Naive thymus-derived CD4-positive, alpha-beta T cell (primary cell): Measurements from ENCODE around the gene SMCO3. TPM values are rescaled to one million over a fixed set of nuclear protein-coding genes. Genes with fewer than 3 reads are reported as not detected.

Experiments used
- ATAC-seq: fragments of 150-1000 bp; cut with Tn5 transposase; 2 replicates; pipeline ENCODE4 v1.10.0; 2021; ENCODE audit warnings: mild to moderate bottlenecking, moderate library complexity
- CTCF ChIA-PET: fragments of 350-600 bp; sonication (Branson Sonifier 250); formaldehyde crosslinking; loops from one replicate; lab custom pipeline; 2021; ENCODE audit warnings: antibody characterized with exemption; lab: Charles Lee
- POLR2A ChIA-PET: fragments of 350-600 bp; sonication (Branson Sonifier 250); formaldehyde crosslinking; loops from one replicate; lab custom pipeline; 2021; ENCODE audit warnings: antibody characterized with exemption, inconsistent platforms; lab: Charles Lee
- DNase-seq, 9 donors: peaks; one replicate each; pipeline versions ENCODE4 v3.0.0 to v3.0.0-alpha.2; 2020 to 2022; ENCODE audit warnings: mixed read lengths in 1 of 9
- H3K27ac ChIP-seq: one replicate; pipeline ENCODE4 v1.7.0; 2013; ENCODE audit warnings: mild to moderate bottlenecking, low read depth, low read length, moderate library complexity
- H3K27me3 ChIP-seq, 2 donors: one replicate each; pipeline ENCODE4 v1.7.0; 2013; ENCODE audit warnings: low read length in 2 of 2, mild to moderate bottlenecking in 2 of 2, moderate library complexity in 2 of 2; ENCODE audit not compliant: control insufficient read depth in 2 of 2, insufficient read depth in 2 of 2
- H3K36me3 ChIP-seq, 3 experiments: 1 replicate in 2 of 3; 2 replicates in 1 of 3; pipeline ENCODE4 v1.7.0; 2013; ENCODE audit warnings: low read length in 3 of 3, mild to moderate bottlenecking in 3 of 3, moderate library complexity in 1 of 3; ENCODE audit not compliant: insufficient read depth in 3 of 3, control insufficient read depth in 2 of 3
- H3K4me1 ChIP-seq, 2 donors: one replicate each; pipeline ENCODE4 v1.7.0; 2013; ENCODE audit warnings: low read length in 2 of 2, mild to moderate bottlenecking in 2 of 2, moderate library complexity in 1 of 2; ENCODE audit not compliant: control insufficient read depth in 2 of 2, insufficient read depth in 2 of 2
- H3K4me3 ChIP-seq: 2 replicates; pipeline ENCODE4 v1.7.0; 2013; ENCODE audit warnings: mild to moderate bottlenecking, low read length
- H3K9me3 ChIP-seq, 3 experiments: 1 replicate in 2 of 3; 2 replicates in 1 of 3; pipeline ENCODE4 v1.7.0; 2013; ENCODE audit warnings: low read length in 3 of 3; ENCODE audit not compliant: control insufficient read depth in 2 of 3
- H3K27ac Mint-ChIP-seq, 9 donors: one replicate each; pipeline ENCODE4 v1.8.0; 2020 to 2022; ENCODE audit warnings: mixed read lengths in 9 of 9, mild to moderate bottlenecking in 8 of 9, moderate library complexity in 5 of 9, inconsistent platforms in 2 of 9
- H3K27me3 Mint-ChIP-seq, 5 donors: one replicate each; pipeline ENCODE4 v1.8.0; 2021 to 2022; ENCODE audit warnings: mixed read lengths in 5 of 5, mild to moderate bottlenecking in 1 of 5
- H3K36me3 Mint-ChIP-seq, 5 donors: one replicate each; pipeline ENCODE4 v1.8.0; 2020 to 2022; ENCODE audit warnings: mixed read lengths in 5 of 5, mild to moderate bottlenecking in 3 of 5, inconsistent platforms in 1 of 5
- H3K4me1 Mint-ChIP-seq, 7 donors: one replicate each; pipeline ENCODE4 v1.8.0; 2020 to 2022; ENCODE audit warnings: mixed read lengths in 7 of 7, mild to moderate bottlenecking in 3 of 7, inconsistent platforms in 1 of 7
- H3K4me3 Mint-ChIP-seq, 10 donors: one replicate each; pipeline ENCODE4 v1.8.0; 2020 to 2022; ENCODE audit warnings: mild to moderate bottlenecking in 10 of 10, mixed read lengths in 10 of 10, moderate library complexity in 6 of 10, inconsistent platforms in 2 of 10
- H3K9me3 Mint-ChIP-seq, 11 donors: one replicate each; pipeline ENCODE4 v1.8.0; 2020 to 2022; ENCODE audit warnings: mixed read lengths in 11 of 11, mild to moderate bottlenecking in 4 of 11, inconsistent platforms in 1 of 11, moderate library complexity in 1 of 11
- intact Hi-C, 2 donors: fragments of 100-400 bp; cut with micrococcal nuclease; formaldehyde crosslinking; loops; one replicate each; pipeline ENCODE4 v1.15.1; 2023
- polyA plus RNA-seq, 2 donors: library from polyadenylated mRNA; unstranded; fragments of 300-500 nt; fragmentation: Illumina TruSeq; gene quantifications; one replicate each; pipeline ENCODE4 v1.2.3, GENCODE V29; 2021
- total RNA-seq, 6 experiments: library from RNA in 5 of 6; stranded (reverse) in 5 of 6; gene quantifications; 1 replicate in 5 of 6; 2 replicates in 1 of 6; pipeline ENCODE4 v1.2.3 and lab custom pipeline; 2021 to 2026

The SMCO3 gene
- total and polyA plus RNA-seq, 7 experiments from 2014 or later, result not detected

DNA sequence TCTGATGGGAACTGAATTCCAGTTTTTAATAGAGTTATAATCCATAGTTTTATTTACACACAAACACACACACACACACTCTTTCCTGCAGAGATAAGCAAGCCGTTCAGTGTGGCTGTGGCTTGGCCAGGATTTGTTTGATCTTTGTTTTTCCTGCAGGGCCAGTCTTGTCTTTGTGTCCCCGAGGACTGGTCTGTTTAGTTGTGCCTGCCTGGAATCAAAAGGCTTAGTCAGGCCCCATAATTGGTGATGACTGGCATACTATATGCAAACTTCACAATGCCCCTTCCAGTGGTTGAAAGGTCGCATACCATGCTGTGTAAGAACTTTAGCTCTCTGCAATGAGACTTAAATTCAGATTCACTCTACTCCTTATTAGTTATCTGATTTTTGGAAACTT is 36.7 kb downstream of the SMCO3 start:
- Histone ChIP-seq H3K27me3 (no peaks in the 10 kb centered on the region), H3K4me1 (peaks cover 7 to 12% of the 10 kb centered on the region in 2 donors), H3K36me3 (peaks cover 0 to 6% (median 0%) of the 10 kb centered on the region in 3 experiments), H3K4me3 (no peak overlapping the region), H3K9me3 (no peaks in the 10 kb centered on the region), H3K27ac (no peak overlapping the region)
- H3K4me3 Mint-ChIP-seq, result no peak overlapping the region
- H3K27ac Mint-ChIP-seq, result no peak overlapping the region
- POLR2A ChIA-PET, result interaction anchor here (0.6 to 10.2 kb wide), 3 partner anchors 8 to 154 kb away, joined by 3 to 316 read pairs (median 39); partner anchors contain the start of genes C12orf60 and WBP11
- peaks cover 0 to 6% (median 0%) of the 10 kb centered on the region in 5 donors for H3K36me3 Mint-ChIP-seq
- peaks cover 0 to 5% (median 0%) of the 10 kb centered on the region in 11 donors for H3K9me3 Mint-ChIP-seq
- CTCF ChIA-PET, result interaction anchor here (1.2 kb wide), 1 partner anchor 25 kb away, joined by 4 read pairs; no protein-coding TSS in a partner anchor
- intact Hi-C loops, result loop anchor here (2.0 to 10.0 kb wide), 4 partner anchors 16 to 1962 kb away; partner anchors contain the start of genes DDX47 (in 2 of the 2) and EPS8 (in 1 of the 2)
- ATAC-seq (no peak), DNase-seq (no peak)
- peaks cover 18 to 51% (median 43%) of the 10 kb centered on the region in 7 donors for H3K4me1 Mint-ChIP-seq
- H3K27me3 Mint-ChIP-seq, result peaks cover 0 to 6% (median 0%) of the 10 kb centered on the region in 5 donors

DNA sequence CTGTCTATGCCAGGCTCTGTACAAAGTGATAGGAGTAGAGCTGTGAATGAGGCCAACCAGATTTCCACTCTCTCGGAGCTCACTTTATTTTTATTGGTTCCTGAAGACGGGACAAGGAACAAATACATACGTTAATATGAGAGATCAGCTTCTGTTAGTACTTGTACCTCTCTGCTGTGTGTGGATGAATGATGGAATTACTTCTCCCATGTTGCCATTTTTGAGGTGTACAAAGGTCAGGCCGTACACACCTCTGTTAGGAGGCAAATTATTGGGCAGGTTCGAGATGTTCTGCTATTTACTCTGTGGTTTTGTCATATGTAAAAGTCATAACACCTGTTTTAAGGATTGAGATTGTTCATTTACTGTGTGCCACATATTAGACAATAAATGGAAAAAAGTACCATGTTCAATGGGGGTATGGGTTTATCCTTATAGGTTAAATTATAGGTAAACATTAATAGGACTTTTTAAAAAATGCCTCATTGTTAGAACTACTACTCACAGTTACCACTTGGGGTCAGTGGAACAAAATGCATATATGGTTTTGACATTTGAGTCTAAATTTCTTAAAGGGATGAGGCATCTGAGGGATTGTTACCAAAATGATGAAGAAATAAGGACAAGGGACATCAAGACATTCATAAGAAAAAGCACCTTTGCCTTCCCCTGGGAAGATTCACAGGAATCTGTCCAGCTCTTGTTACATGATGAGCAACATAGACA is 37.6 kb downstream of the SMCO3 start:
- H3K27me3 ChIP-seq, result no peaks in the 10 kb centered on the region
- H3K9me3 ChIP-seq, result no peaks in the 10 kb centered on the region
- H3K27ac ChIP-seq, result no peak overlapping the region
- H3K4me3 ChIP-seq, result no peak overlapping the region
- CTCF ChIA-PET, result interaction anchor here (0.9 to 1.2 kb wide), 2 partner anchors 26 to 445 kb away, joined by 3 to 4 read pairs; no protein-coding TSS in a partner anchor
- POLR2A ChIA-PET, result interaction anchor here (1.0 to 10.2 kb wide), 4 partner anchors 9 to 218 kb away, joined by 3 to 316 read pairs (median 28); partner anchors contain the start of genes C12orf60 and WBP11
- peaks cover 11 to 14% of the 10 kb centered on the region in 2 donors for H3K4me1 ChIP-seq
- intact Hi-C loops, result loop anchor here (1.0 to 10.0 kb wide), 6 partner anchors 16 to 1962 kb away; partner anchors contain the start of genes DDX47 (in 2 of the 2) and EPS8 (in 1 of the 2)
- DNase-seq (peak in 1 of 9 donors; percentile 6), ATAC-seq (no peak)
- Mint-ChIP-seq H3K36me3 (peaks cover 0 to 6% (median 0%) of the 10 kb centered on the region in 5 donors), H3K27me3 (peaks cover 0 to 6% (median 0%) of the 10 kb centered on the region in 5 donors), H3K27ac (peak overlapping the region in 7 of 9 donors; percentile 34 to 100 (median 99)), H3K4me1 (peaks cover 21 to 59% (median 47%) of the 10 kb centered on the region in 7 donors), H3K4me3 (peak overlapping the region; percentile 15 to 100 (median 100)), H3K9me3 (peaks cover 0 to 5% (median 0%) of the 10 kb centered on the region in 11 donors)
- H3K36me3 ChIP-seq, result peaks cover 0 to 6% (median 0%) of the 10 kb centered on the region in 3 experiments

DNA sequence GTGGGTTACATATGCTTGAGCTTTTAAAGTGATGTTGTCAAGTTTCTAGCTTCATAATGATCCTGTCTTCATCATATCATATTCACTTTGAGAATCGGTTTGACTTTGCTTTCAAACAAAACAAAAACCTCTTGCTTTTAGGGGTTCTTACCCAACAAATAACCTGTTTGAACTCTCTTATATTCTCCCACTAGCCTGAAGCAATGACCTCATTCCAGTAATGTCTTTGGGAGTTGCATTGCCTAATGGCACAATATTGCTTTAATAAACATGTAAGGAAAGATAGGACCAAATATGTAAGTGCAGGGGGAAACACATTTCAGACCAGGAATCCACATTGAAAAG is 38.4 kb downstream of the SMCO3 start:
- peak overlapping the region; percentile 79 for H3K4me3 ChIP-seq
- Mint-ChIP-seq H3K27me3 (peaks cover 0 to 8% (median 0%) of the 10 kb centered on the region in 5 donors), H3K36me3 (peaks cover 0 to 10% (median 0%) of the 10 kb centered on the region in 5 donors), H3K27ac (peak overlapping the region; percentile 96 to 100 (median 99)), H3K4me1 (peaks cover 21 to 59% (median 47%) of the 10 kb centered on the region in 7 donors), H3K4me3 (peak overlapping the region; percentile 94 to 100 (median 100)), H3K9me3 (peaks cover 0 to 11% (median 0%) of the 10 kb centered on the region in 11 donors)
- H3K9me3 ChIP-seq, result no peaks in the 10 kb centered on the region
- H3K4me1 ChIP-seq, result peaks cover 11 to 14% of the 10 kb centered on the region in 2 donors
- ATAC-seq, result no peak
- no peaks in the 10 kb centered on the region for H3K27me3 ChIP-seq
- ChIA-PET POLR2A (interaction anchor here (1.0 to 10.2 kb wide), 9 partner anchors 10 to 520 kb away, joined by 3 to 316 read pairs (median 12); partner anchors contain the start of genes C12orf60 and WBP11), CTCF (interaction anchor here (0.6 to 1.2 kb wide), 6 partner anchors 52 to 446 kb away, joined by 3 to 5 read pairs (median 3); partner anchors contain the start of gene ART4)
- DNase-seq, result no peak
- peak overlapping the region; percentile 87 for H3K27ac ChIP-seq
- H3K36me3 ChIP-seq, result peaks cover 0 to 6% (median 0%) of the 10 kb centered on the region in 3 experiments
- intact Hi-C loops, result loop anchor here (1.0 to 10.0 kb wide), 5 partner anchors 9 to 1961 kb away; partner anchors contain the start of genes DDX47 (in 2 of the 2) and EPS8 (in 1 of the 2)

DNA sequence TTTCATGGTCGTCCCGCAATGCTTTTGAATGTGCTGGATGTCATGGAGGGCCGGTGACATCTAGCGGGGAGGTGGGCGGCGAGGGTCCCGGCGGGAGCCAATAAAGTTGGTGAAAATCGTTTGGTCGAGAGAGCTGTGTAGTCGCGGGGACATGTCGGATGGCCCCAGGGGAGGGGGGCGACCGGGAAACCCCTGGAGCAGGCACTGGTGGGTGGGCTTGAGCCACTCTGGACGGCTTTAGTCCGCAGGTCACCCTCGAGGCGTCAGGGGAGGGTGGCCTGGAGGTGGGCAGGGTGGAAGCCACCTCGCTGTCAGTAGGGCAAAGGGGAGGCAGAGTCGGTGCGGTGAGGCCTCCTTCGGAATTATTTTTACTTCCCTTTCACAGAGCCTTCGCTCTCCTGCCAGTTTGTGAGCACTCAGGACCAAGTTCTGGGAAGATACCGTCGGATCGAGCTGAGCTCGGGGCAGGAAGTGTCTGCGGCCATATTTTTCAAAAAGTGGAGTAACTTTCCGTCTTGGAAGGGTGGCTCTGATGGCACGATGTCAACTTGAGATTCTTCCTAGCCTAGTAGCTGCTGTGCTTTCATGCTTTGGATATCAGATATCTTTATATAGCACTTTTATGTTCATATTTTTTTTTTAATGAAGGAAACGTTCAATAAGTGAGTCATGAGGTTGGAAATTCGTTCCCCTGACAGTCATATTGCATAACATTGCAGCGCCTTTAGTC is 38.9 kb downstream of the SMCO3 start:
- peak overlapping the region; percentile 94 to 100 (median 100) for H3K4me3 Mint-ChIP-seq
- Histone ChIP-seq H3K9me3 (no peaks in the 10 kb centered on the region), H3K36me3 (peaks cover 0 to 11% (median 0%) of the 10 kb centered on the region in 3 experiments), H3K27me3 (no peaks in the 10 kb centered on the region), H3K4me1 (peaks cover 11 to 14% of the 10 kb centered on the region in 2 donors), H3K27ac (peak overlapping the region; percentile 87), H3K4me3 (peak overlapping the region; percentile 79)
- H3K4me1 Mint-ChIP-seq, result peaks cover 19 to 58% (median 47%) of the 10 kb centered on the region in 7 donors
- H3K36me3 Mint-ChIP-seq, result peaks cover 0 to 10% (median 0%) of the 10 kb centered on the region in 5 donors
- no peak for ATAC-seq
- peak; percentile 14 to 54 (median 27) for DNase-seq
- ChIA-PET POLR2A (interaction anchor here (0.9 to 10.2 kb wide), 18 partner anchors 10 to 789 kb away, joined by 3 to 316 read pairs (median 6); partner anchors contain the start of genes ARHGDIB, C12orf60 and WBP11), CTCF (interaction anchor here (0.6 to 1.2 kb wide), 6 partner anchors 50 to 217 kb away, joined by 3 to 6 read pairs (median 4); partner anchors contain the start of gene ART4)
- intact Hi-C loops, result loop anchor here (1.0 to 10.0 kb wide), 14 partner anchors 9 to 1960 kb away; partner anchors contain the start of genes DDX47 (in 2 of the 2), STRAP (in 2 of the 2), C12orf60 (in 1 of the 2) and EPS8 (in 1 of the 2)
- peaks cover 0 to 12% (median 0%) of the 10 kb centered on the region in 11 donors for H3K9me3 Mint-ChIP-seq
- peaks cover 0 to 10% (median 0%) of the 10 kb centered on the region in 5 donors for H3K27me3 Mint-ChIP-seq
- peak overlapping the region; percentile 96 to 100 (median 99) for H3K27ac Mint-ChIP-seq

DNA sequence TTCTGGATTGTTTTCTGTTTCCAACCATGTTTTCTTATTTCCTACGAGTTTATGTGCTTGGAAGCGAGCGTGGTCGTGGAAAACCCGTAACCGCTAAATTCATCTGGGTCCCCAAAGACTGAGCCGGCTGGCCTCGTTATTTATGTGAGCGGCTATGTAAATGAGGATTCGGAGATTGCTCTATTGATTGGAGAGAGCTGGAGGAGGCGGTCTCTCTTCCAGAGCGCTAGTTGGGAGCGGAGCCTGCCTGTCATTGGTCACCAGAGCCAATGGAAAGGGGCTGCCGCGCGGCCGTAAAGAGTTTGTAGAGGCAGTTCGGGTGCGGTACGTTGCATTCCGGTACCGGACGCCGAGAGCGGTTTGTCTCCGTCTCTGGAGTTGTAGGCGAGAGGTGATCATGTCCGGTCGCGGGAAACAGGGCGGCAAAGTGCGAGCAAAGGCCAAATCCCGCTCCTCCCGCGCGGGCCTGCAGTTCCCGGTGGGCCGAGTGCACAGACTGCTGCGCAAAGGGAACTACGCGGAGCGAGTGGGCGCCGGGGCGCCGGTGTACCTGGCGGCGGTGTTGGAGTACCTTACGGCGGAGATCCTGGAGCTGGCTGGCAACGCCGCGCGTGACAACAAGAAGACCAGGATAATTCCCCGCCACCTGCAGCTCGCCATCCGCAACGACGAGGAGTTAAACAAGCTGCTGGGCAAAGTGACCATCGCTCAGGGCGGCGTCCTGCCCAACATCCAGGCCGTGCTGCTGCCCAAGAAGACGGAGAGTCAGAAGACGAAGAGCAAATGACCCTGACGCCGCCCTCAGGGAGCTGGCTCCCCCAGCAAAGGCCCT is 39.7 kb downstream of the SMCO3 start:
- peak; percentile 68 to 93 (median 90) for DNase-seq
- peaks cover 0 to 13% (median 0%) of the 10 kb centered on the region in 3 experiments for H3K36me3 ChIP-seq
- ChIA-PET POLR2A (interaction anchor here (0.9 to 10.2 kb wide), 21 partner anchors 8 to 789 kb away, joined by 3 to 316 read pairs (median 6); partner anchors contain the start of genes ARHGDIB, ATF7IP, C12orf60 and WBP11), CTCF (interaction anchor here (1.0 to 2.4 kb wide), 3 partner anchors 10 to 73 kb away, joined by 4 to 8 read pairs (median 6); no protein-coding TSS in a partner anchor)
- intact Hi-C loops, result loop anchor here (1.0 to 10.0 kb wide), 13 partner anchors 29 to 1959 kb away; partner anchors contain the start of genes DDX47 (in 2 of the 2), STRAP (in 2 of the 2), C12orf60 (in 1 of the 2) and EPS8 (in 1 of the 2)
- H3K9me3 ChIP-seq, result no peaks in the 10 kb centered on the region
- H3K36me3 Mint-ChIP-seq, result peaks cover 0 to 10% (median 0%) of the 10 kb centered on the region in 5 donors
- H3K4me1 ChIP-seq, result peaks cover 11 to 14% of the 10 kb centered on the region in 2 donors
- peaks cover 0 to 18% (median 0%) of the 10 kb centered on the region in 11 donors for H3K9me3 Mint-ChIP-seq
- H3K4me3 ChIP-seq, result peak overlapping the region; percentile 79
- peak overlapping the region; percentile 94 to 100 (median 100) for H3K4me3 Mint-ChIP-seq
- H3K27me3 ChIP-seq, result no peaks in the 10 kb centered on the region
- H3K4me1 Mint-ChIP-seq, result peaks cover 20 to 61% (median 47%) of the 10 kb centered on the region in 7 donors
- peaks cover 0 to 6% (median 0%) of the 10 kb centered on the region in 5 donors for H3K27me3 Mint-ChIP-seq
- peak overlapping the region; percentile 96 to 100 (median 99) for H3K27ac Mint-ChIP-seq
- ATAC-seq, result peak; percentile 71
- peak overlapping the region; percentile 87 for H3K27ac ChIP-seq
